ENCODE data around the gene RAB9B. TPM values are rescaled to one million over a fixed set of nuclear protein-coding genes. Genes with fewer than 3 reads are reported as not detected.

RAB9B gene
- total and polyA plus RNA-seq, 2 donors (not counting 1 experiment from before 2014, with no cell fraction given) = 0.50 to 0.90 TPM

- H3K36me3 ChIP-seq (ENCODE audit: control insufficient read depth, insufficient read depth, low read length) = no peaks in the 10 kb centered on the region
- no peak overlapping the region for H3K9ac ChIP-seq (ENCODE audit: insufficient read depth, low read length)
- no peak overlapping the region for H3K27ac ChIP-seq (ENCODE audit: insufficient read depth, low read length)
- TF ChIP-seq, protein P1, sequence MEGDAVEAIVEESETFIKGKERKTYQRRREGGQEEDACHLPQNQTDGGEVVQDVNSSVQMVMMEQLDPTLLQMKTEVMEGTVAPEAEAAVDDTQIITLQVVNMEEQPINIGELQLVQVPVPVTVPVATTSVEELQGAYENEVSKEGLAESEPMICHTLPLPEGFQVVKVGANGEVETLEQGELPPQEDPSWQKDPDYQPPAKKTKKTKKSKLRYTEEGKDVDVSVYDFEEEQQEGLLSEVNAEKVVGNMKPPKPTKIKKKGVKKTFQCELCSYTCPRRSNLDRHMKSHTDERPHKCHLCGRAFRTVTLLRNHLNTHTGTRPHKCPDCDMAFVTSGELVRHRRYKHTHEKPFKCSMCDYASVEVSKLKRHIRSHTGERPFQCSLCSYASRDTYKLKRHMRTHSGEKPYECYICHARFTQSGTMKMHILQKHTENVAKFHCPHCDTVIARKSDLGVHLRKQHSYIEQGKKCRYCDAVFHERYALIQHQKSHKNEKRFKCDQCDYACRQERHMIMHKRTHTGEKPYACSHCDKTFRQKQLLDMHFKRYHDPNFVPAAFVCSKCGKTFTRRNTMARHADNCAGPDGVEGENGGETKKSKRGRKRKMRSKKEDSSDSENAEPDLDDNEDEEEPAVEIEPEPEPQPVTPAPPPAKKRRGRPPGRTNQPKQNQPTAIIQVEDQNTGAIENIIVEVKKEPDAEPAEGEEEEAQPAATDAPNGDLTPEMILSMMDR (conservative IDR thresholded peaks at IDR 0.05 in 1 of 2, IDR thresholded peaks at IDR 0.05 in 1 of 2; ENCODE audit: low read depth in 1 of 2, low read length in 2 of 2) = no peak
- TF ChIP-seq EZH2 (IDR thresholded peaks at IDR 0.05; ENCODE audit: low read length, missing control alignments) = no peak
- H3K79me2 ChIP-seq (ENCODE audit: control insufficient read depth, insufficient read depth, low read length) = no peaks in the 10 kb centered on the region
- no peak overlapping the region for H3K4me3 ChIP-seq (replicated peaks in 1 of 4; ENCODE audit: control extremely low read depth in 1 of 4, insufficient read depth in 1 of 4, low read depth in 3 of 4, low read length in 4 of 4)
- H3K4me2 ChIP-seq (ENCODE audit: extremely low read depth, insufficient read depth, low read length) = no peak overlapping the region
- DNase-seq (ENCODE audit: low read depth in 2 of 2) = peak in 1 of 2 donors; percentile 13
- no peaks in the 10 kb centered on the region for H3K9me3 ChIP-seq (ENCODE audit: control insufficient read depth, insufficient read depth, low read depth, low read length)
- H3K27me3 ChIP-seq (ENCODE audit: control insufficient read depth, insufficient read depth, low read length) = no peaks in the 10 kb centered on the region
- H2AFZ ChIP-seq (ENCODE audit: low read length) = no peak overlapping the region
- no peaks in the 10 kb centered on the region for H4K20me1 ChIP-seq (ENCODE audit: control insufficient read depth, extremely low read depth, insufficient read depth, low read length)
- no peaks in the 10 kb centered on the region for H3K4me1 ChIP-seq (ENCODE audit: control insufficient read depth, extremely low read depth, insufficient read depth, low read length)
Observed at GRCh38 chrX:103877571-103877970, 45.5 kb upstream of the RAB9B start.

DNA sequence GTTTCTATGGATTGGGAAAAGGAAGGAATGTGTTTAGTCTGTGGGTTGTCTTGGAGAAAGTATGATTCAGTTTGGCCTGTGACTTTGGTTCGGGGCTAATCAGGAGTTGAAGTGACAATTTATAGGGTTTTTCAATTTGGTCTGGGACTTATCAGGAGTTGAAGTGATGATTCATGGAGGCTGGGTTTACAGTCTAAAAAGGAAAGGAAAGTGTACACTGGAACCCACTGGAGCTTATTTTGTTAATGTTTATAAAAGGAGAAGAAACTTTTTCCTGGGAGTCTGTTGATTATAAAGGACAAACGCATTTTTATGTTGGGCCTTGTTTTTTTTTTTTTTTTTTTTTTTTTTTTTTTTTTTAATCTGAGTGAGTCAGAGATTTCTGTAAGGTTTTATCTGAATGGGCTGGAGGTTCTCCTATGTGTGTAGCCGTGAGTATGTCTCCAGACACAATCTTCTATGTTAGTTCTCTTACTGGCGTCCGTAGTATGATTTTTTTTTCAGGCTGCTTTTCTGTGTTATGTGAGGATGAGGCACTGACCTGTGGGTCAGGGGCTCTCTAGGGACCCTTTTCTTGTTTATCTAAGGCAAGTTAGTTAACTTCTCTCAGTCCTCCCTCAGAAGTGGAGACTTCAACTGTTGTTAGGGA is 33.0 kb upstream of the RAB9B start:
- Histone ChIP-seq H3K9me3 (ENCODE audit: control insufficient read depth, insufficient read depth, low read depth, low read length) (no peaks in the 10 kb centered on the region), H3K79me2 (ENCODE audit: control insufficient read depth, insufficient read depth, low read length) (no peaks in the 10 kb centered on the region), H3K4me3 (replicated peaks in 1 of 4; ENCODE audit: control extremely low read depth in 1 of 4, insufficient read depth in 1 of 4, low read depth in 3 of 4, low read length in 4 of 4) (no peak overlapping the region), H3K9ac (ENCODE audit: insufficient read depth, low read length) (no peak overlapping the region), H3K4me2 (ENCODE audit: extremely low read depth, insufficient read depth, low read length) (no peak overlapping the region), H2AFZ (ENCODE audit: low read length) (no peak overlapping the region), H3K4me1 (ENCODE audit: control insufficient read depth, extremely low read depth, insufficient read depth, low read length) (no peaks in the 10 kb centered on the region), H3K27me3 (ENCODE audit: control insufficient read depth, insufficient read depth, low read length) (no peaks in the 10 kb centered on the region), H3K27ac (ENCODE audit: insufficient read depth, low read length) (no peak overlapping the region), H3K36me3 (ENCODE audit: control insufficient read depth, insufficient read depth, low read length) (no peaks in the 10 kb centered on the region), H4K20me1 (ENCODE audit: control insufficient read depth, extremely low read depth, insufficient read depth, low read length) (no peaks in the 10 kb centered on the region)
- TF ChIP-seq, protein P1 (conservative IDR thresholded peaks at IDR 0.05 in 1 of 2, IDR thresholded peaks at IDR 0.05 in 1 of 2; ENCODE audit: low read depth in 1 of 2, low read length in 2 of 2) = no peak
- no peak for TF ChIP-seq EZH2 (IDR thresholded peaks at IDR 0.05; ENCODE audit: low read length, missing control alignments)
- peak in 1 of 2 donors; percentile 56 for DNase-seq (ENCODE audit: low read depth in 2 of 2)

- H2AFZ ChIP-seq (ENCODE audit: low read length) = no peak overlapping the region
- no peaks in the 10 kb centered on the region for H3K36me3 ChIP-seq (ENCODE audit: control insufficient read depth, insufficient read depth, low read length)
- no peak overlapping the region for H3K9ac ChIP-seq (ENCODE audit: insufficient read depth, low read length)
- H3K9me3 ChIP-seq (ENCODE audit: control insufficient read depth, insufficient read depth, low read depth, low read length) = no peaks in the 10 kb centered on the region
- no peaks in the 10 kb centered on the region for H3K4me1 ChIP-seq (ENCODE audit: control insufficient read depth, extremely low read depth, insufficient read depth, low read length)
- no peak overlapping the region for H3K4me3 ChIP-seq (replicated peaks in 1 of 4; ENCODE audit: control extremely low read depth in 1 of 4, insufficient read depth in 1 of 4, low read depth in 3 of 4, low read length in 4 of 4)
- H3K79me2 ChIP-seq (ENCODE audit: control insufficient read depth, insufficient read depth, low read length) = no peaks in the 10 kb centered on the region
- H3K4me2 ChIP-seq (ENCODE audit: extremely low read depth, insufficient read depth, low read length) = no peak overlapping the region
- no peak overlapping the region for H3K27ac ChIP-seq (ENCODE audit: insufficient read depth, low read length)
- no peaks in the 10 kb centered on the region for H4K20me1 ChIP-seq (ENCODE audit: control insufficient read depth, extremely low read depth, insufficient read depth, low read length)
- TF ChIP-seq EZH2 (IDR thresholded peaks at IDR 0.05; ENCODE audit: low read length, missing control alignments) = no peak
- H3K27me3 ChIP-seq (ENCODE audit: control insufficient read depth, insufficient read depth, low read length) = no peaks in the 10 kb centered on the region
- DNase-seq (ENCODE audit: low read depth in 2 of 2) = no peak
Observed at GRCh38 chrX:103864149-103864548, 32.1 kb upstream of the RAB9B start.
